ENCODE results near the gene CIP2A.

- TF ChIP-seq RAD21 (IDR thresholded peaks at IDR 0.05; ENCODE audit: low read length) (no peak), CTCF (conservative IDR thresholded peaks at IDR 0.05; ENCODE audit: low read depth, low read length) (no peak), POLR2A (IDR thresholded peaks at IDR 0.05; ENCODE audit: low read depth, low read length) (no peak), ELK1 (IDR thresholded peaks at IDR 0.05; ENCODE audit: borderline replicate concordance, low read depth, low read length) (no peak), MAZ (IDR thresholded peaks at IDR 0.05; ENCODE audit: borderline replicate concordance, low read depth, low read length) (no peak)
- TF ChIP-seq, protein P1, sequence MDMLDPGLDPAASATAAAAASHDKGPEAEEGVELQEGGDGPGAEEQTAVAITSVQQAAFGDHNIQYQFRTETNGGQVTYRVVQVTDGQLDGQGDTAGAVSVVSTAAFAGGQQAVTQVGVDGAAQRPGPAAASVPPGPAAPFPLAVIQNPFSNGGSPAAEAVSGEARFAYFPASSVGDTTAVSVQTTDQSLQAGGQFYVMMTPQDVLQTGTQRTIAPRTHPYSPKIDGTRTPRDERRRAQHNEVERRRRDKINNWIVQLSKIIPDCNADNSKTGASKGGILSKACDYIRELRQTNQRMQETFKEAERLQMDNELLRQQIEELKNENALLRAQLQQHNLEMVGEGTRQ (IDR thresholded peaks at IDR 0.05; ENCODE audit: low read depth, low read length): no peak
Observed at GRCh38 chr3:108608750-108609149, 19.5 kb upstream of the CIP2A start.
